T47D (cell line): Measurements from ENCODE around the gene TRMT6.

Source experiments
- DNase-seq, 2 experiments: peaks; one replicate each; pipeline versions ENCODE4 v3.0.0 to v3.0.0-alpha.2; 2011 to 2012; ENCODE audit warnings: low read depth in 1 of 2, low spot score in 1 of 2
- JUND ChIP-seq: IDR thresholded peaks from 2 replicates; pipeline ENCODE4 v1.6.1; 2012; ENCODE audit warnings: low read depth
- in situ Hi-C: cut with HindIII; loops from 2 replicates; pipeline ENCODE4 v1.10.0; 2016; ENCODE audit warnings: low sequenced_read_pairs, low pct_unique_long_range_greater_than_20kb

Gene TRMT6

GRCh38 chr20:5950271-5951031, at the start of gene TRMT6, which contains the start of gene MCM8:
Gene TRMT6 (minus strand): TSS chr20:5950533. CDS start chr20:5950405, 128 bp downstream.
Gene MCM8 (plus strand): TSS chr20:5950652. CDS start chr20:5952016, 1,364 bp downstream.
- in situ Hi-C loops, result no loop called here
- peak; percentile 87 to 98 for DNase-seq
- no peak for TF ChIP-seq JUND

- in situ Hi-C loops, result no loop called here
- no peak for TF ChIP-seq JUND
- no peak for DNase-seq
These were observed 49.5 kb upstream of the TRMT6 start for GRCh38 chr20:5999783-6000182.

- no peak for TF ChIP-seq JUND
- in situ Hi-C loops, result no loop called here
- peak in 1 of 2 experiments; percentile 19 for DNase-seq
These were observed 46.4 kb upstream of the TRMT6 start for GRCh38 chr20:5996765-5997164.

- in situ Hi-C loops, result no loop called here
- no peak for DNase-seq
- no peak for TF ChIP-seq JUND
These were observed 41.5 kb upstream of the TRMT6 start for GRCh38 chr20:5991623-5992441.

- no peak for DNase-seq
- no peak for TF ChIP-seq JUND
- in situ Hi-C loops, result no loop called here
These were observed 40.6 kb upstream of the TRMT6 start for GRCh38 chr20:5990946-5991345.

GRCh38 chr20:5989539-5989938, 39.2 kb upstream of the TRMT6 start:
- peak in 1 of 2 experiments; percentile 39 for DNase-seq
- no peak for TF ChIP-seq JUND
- in situ Hi-C loops, result no loop called here

- no peak for TF ChIP-seq JUND
- DNase-seq, result no peak
- in situ Hi-C loops, result no loop called here
These were observed 37.0 kb upstream of the TRMT6 start for GRCh38 chr20:5987383-5987782.

GRCh38 chr20:5980720-5981538, 30.6 kb upstream of the TRMT6 start:
- in situ Hi-C loops, result no loop called here
- DNase-seq, result no peak
- no peak for TF ChIP-seq JUND

GRCh38 chr20:5979801-5980200, 29.5 kb upstream of the TRMT6 start:
- DNase-seq, result no peak
- in situ Hi-C loops, result no loop called here
- TF ChIP-seq JUND, result no peak

GRCh38 chr20:5977975-5978374, 27.6 kb upstream of the TRMT6 start:
- in situ Hi-C loops, result no loop called here
- TF ChIP-seq JUND, result no peak
- no peak for DNase-seq

GRCh38 chr20:5977223-5977622, 26.9 kb upstream of the TRMT6 start:
- no peak for TF ChIP-seq JUND
- peak in 1 of 2 experiments; percentile 10 for DNase-seq
- in situ Hi-C loops, result no loop called here

GRCh38 chr20:5975778-5976177, 25.4 kb upstream of the TRMT6 start:
- in situ Hi-C loops, result no loop called here
- TF ChIP-seq JUND, result no peak
- DNase-seq, result peak in 1 of 2 experiments; percentile 33
